GM21619 (cell line): Measurements from ENCODE around the gene DAZAP1.

ENCODE experiments used
- ATAC-seq: cut with Tn5 transposase; IDR thresholded peaks from one replicate; pipeline ENCODE4 v1.9.1; 2021; ENCODE audit not compliant: unreplicated experiment

DAZAP1 gene

DNA sequence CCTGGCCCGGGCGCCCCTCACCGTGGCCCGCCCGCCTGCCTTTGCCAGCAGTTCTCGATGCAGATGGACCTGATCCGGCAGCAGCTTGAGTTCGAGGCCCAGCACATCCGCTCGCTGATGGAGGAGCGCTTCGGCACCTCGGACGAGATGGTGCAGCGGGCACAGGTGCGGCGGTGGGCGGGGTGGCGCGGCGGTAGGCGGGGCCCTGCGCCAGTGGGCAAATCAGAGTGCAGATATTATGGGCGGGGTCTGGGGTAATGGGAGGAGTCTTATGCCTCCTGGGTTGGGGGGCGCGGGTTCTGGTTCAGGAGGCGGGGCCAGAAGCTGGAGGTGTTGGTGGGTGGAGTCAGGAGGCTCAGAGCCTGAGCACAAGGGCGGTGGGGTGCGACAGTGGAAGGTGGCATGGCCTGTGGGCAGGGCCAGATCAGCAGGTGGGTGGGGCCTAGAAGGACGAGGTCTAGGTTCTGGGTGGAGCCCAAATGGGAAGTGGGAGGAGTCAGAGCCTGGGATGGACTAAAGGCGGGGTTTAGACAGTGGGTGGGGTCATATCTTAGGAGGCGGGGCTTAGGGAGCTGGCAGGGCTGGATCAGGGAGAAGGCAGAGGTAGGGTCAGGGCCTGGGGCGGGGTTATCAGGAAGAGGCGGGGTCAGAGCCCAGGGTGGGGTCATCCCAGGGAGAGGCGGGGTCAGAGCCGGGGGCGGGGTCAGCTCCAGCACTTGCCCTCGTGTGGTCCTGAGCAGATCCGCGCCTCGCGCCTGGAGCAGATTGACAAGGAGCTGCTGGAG lies 48.1 kb downstream of the DAZAP1 start:
- ATAC-seq = no peak

DNA sequence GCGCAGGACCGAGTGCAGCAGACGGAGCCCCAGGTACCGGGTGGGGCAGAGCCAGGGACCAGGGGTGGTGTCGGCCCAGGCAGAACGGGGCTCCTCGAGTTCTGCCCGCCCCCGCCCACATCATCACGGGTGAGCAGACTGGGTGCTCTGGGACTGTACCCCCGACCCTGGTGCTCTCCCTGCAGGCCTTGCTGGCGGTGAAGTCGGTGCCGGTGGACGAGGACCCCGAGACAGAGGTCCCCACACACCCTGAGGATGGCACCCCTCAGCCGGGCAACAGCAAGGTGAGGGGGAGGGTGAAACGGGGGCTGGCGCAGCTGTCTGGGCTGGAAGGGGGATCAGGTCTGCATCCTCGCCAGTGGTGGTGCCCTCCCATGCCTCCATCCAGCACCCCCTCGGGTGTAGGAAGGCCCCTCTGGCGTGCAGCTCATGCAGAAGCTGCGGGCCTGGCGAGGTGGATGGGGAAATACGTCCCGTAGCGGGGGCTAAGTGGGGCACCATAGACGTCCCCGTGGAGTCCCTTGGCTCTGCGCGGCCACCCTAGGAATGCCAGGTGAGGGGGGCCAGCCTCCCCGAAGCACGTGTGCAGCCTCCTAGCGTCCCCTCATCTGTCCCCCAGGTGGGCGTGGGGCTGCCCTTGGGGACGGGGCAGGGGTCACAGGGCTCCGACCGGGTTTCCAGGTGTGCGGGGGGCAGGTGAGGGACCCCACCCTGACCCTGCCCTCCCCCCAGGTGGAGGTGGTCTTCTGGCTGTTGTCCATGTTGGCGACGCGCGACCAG lies 48.9 kb downstream of the DAZAP1 start:
- no peak for ATAC-seq

DNA sequence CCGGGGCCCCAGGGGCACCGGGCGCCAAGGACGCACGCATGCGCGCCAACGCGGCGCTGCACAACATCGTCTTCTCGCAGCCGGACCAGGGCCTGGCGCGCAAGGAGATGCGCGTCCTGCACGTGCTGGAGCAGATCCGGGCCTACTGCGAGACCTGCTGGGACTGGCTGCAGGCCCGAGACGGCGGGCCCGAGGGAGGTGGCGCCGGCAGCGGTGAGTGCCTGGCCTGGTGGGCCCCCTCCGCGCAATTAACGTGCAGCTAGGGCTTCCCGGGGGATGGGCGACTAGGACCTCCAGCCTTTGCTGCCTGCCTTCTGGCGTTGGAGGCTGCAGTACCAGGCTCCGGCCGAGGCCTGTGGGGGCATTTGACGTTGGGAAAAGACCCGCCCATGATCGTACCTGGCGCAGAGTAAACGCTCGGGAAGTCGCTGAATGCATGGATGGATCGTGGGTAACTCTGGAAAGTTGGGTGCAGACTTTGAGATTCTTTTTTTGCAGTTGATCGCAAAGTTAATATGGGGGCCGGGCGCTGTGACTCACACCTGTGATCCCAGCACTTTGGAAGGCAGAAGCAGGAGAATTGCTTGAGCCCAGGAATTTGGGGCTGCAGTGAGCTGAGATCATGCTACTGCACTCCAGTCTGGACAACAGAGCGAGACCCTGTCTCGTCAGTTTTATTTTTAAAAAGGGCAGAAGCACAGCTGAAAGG lies 49.8 kb downstream of the DAZAP1 start:
- ATAC-seq = no peak

DNA sequence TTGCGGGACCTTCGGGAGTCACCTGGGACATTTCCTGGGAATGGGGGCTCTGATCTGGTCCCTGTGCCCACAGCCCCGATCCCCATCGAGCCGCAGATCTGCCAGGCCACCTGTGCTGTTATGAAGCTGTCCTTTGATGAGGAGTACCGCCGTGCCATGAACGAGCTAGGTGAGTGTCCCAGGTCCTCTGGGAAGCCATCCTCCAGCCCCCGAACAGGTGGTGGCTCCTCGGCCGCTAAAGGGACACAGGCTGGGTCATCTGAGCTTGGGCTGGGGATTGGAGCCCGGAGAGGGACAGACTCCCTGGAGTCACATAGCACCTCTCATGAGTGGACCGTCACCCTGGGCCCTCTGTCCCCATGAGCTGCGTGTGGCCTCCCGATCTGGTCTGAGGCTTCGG lies 50.5 kb downstream of the DAZAP1 start:
- ATAC-seq = no peak

DNA sequence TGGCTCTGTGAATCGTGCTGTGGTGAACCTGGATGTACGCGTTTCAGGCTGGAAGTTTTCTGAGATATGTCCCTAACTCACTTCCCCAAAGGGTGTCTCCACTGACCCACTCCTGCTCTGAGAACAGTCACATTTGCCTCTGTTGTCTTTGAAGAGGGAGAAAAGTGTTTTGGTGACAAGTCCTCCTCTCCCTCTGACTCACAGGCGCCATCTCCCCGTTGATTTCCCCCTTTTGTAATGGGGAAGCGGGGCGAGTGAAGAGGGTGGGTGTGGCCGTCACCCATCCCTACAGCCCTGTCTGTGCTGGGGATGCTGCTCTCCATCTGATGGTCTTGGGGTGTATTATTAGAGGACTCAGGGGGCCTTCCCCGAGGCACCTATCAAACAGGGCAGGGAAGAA lies 52.1 kb downstream of the DAZAP1 start:
- ATAC-seq = no peak

DNA sequence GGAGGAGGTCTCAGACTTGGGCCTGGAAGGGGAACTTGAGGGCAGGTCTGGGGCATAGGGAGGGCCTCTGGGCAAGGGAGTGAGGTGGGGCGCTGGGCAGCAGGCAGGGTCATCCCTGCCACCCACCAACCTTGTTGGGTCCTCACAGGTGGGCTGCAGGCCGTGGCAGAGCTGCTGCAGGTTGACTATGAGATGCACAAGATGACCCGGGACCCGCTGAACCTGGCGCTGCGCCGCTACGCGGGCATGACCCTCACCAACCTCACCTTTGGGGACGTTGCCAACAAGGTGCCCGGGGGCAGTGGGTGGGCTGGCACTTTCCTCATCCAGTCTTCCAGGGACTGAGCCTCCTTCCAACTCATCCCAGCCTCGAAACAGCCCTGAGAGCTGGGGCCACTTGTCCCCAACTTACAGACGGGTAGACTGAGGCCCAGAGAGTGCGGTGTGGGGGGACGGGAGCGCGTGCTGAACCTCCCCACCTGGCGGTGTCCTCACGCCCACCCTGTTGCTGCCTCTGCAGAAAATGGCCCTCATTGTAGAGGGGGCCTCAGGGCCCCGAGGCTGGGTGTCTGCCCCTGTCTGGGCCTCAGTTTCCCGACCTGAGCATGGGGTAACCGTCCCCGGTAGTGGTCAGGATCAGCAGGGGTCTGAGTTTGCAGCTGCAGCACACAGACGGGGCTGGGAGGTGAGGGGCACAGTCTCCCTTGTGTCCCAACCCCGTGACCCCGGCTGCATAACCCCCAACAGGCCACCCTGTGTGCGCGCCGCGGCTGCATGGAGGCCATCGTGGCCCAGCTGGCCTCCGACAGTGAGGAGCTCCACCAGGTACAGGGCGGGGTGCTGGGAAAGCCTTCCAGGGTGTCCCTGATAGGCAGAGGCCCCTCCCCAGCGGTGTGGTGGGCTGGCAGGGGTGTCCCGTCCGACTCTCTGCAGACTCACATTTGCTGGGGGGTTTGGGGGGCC lies 52.9 kb downstream of the DAZAP1 start:
- ATAC-seq = no peak

DNA sequence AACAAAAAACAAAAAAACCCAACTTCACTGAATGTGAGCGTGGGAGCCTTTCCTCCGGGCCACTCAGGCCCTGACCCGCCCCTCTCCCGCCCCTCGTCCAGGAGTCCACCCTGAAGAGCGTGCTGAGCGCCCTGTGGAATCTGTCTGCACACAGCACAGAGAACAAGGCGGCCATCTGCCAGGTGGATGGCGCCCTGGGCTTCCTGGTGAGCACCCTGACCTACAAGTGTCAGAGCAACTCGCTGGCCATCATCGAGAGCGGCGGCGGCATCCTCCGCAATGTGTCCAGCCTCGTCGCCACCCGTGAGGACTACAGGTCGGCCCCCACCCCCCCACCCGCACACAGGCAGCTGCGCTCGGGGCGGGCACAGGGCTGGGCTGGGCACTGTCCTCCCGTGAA lies 54.5 kb downstream of the DAZAP1 start:
- ATAC-seq = no peak

DNA sequence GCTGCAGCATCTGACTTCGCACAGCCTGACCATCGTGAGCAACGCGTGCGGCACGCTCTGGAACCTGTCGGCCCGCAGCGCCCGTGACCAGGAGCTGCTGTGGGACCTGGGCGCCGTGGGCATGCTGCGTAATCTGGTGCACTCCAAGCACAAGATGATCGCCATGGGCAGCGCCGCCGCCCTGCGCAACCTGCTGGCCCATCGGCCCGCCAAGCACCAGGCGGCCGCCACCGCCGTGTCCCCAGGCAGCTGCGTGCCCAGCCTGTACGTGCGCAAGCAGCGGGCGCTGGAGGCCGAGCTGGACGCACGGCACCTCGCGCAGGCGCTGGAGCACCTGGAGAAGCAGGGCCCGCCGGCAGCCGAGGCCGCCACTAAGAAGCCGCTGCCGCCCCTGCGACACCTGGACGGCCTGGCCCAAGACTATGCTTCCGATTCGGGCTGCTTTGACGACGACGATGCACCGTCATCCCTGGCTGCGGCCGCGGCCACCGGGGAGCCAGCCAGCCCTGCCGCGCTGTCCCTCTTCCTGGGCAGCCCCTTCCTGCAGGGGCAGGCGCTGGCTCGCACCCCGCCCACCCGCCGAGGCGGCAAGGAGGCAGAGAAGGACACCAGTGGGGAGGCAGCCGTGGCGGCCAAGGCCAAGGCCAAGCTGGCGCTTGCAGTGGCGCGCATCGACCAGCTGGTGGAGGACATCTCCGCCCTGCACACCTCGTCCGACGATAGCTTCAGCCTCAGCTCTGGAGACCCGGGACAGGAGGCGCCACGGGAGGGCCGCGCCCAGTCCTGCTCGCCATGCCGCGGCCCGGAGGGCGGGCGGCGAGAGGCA lies 58.0 kb downstream of the DAZAP1 start:
- ATAC-seq = no peak

DNA sequence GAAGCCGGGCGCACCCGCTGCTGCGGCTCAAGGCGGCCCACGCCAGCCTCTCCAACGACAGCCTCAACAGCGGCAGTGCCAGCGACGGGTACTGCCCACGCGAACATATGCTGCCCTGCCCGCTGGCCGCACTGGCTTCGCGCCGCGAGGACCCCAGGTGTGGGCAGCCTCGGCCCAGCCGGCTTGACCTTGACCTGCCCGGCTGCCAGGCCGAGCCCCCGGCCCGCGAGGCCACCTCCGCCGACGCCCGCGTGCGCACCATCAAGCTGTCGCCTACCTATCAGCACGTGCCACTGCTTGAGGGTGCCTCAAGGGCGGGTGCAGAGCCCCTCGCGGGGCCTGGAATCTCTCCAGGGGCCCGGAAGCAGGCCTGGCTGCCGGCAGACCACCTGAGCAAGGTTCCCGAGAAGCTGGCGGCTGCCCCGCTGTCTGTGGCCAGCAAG lies 58.7 kb downstream of the DAZAP1 start:
- ATAC-seq = no peak

DNA sequence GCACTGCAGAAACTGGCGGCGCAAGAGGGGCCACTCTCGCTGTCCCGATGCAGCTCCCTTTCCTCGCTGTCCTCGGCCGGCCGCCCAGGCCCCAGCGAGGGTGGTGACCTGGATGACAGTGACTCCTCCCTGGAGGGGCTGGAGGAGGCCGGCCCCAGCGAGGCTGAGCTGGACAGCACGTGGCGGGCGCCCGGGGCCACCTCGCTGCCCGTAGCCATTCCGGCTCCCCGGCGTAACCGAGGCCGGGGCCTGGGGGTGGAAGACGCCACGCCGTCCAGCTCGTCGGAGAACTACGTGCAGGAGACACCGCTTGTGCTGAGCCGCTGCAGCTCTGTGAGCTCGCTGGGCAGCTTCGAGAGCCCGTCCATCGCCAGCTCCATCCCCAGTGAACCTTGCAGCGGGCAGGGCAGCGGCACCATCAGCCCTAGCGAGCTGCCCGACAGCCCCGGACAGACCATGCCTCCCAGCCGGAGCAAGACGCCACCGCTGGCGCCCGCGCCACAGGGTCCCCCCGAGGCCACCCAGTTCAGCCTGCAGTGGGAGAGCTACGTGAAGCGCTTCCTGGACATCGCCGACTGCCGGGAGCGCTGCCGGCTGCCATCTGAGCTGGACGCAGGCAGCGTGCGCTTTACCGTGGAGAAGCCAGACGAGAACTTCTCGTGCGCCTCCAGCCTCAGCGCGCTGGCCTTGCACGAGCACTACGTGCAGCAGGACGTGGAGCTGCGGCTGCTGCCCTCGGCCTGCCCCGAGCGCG lies 59.3 kb downstream of the DAZAP1 start:
- no peak for ATAC-seq

DNA sequence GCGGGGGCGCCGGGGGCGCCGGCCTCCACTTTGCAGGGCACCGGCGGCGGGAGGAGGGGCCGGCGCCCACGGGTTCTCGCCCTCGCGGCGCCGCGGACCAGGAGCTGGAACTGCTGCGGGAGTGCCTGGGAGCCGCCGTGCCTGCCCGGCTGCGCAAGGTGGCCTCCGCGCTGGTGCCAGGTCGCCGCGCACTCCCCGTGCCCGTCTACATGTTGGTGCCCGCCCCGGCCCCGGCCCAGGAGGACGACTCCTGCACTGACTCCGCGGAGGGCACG lies 59.8 kb downstream of the DAZAP1 start:
- ATAC-seq = no peak

DNA sequence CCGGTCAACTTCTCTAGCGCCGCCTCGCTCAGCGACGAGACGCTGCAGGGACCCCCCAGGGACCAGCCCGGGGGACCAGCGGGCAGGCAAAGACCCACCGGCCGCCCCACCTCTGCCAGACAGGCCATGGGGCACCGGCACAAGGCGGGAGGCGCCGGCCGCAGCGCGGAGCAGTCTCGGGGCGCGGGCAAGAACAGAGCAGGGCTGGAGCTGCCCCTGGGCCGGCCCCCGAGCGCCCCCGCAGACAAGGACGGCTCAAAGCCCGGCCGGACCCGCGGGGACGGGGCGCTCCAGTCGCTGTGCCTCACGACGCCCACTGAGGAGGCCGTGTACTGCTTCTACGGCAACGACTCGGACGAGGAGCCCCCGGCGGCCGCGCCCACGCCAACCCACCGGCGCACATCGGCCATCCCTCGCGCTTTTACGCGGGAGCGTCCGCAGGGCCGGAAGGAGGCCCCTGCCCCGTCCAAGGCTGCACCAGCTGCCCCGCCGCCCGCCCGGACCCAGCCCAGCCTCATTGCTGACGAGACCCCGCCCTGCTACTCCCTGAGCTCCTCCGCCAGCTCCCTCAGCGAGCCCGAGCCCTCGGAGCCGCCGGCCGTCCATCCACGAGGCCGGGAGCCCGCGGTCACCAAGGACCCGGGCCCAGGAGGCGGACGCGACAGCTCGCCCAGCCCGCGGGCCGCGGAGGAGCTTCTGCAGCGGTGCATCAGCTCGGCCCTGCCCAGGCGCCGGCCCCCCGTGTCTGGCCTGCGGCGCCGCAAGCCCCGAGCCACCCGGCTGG lies 60.3 kb downstream of the DAZAP1 start:
- no peak for ATAC-seq

DNA sequence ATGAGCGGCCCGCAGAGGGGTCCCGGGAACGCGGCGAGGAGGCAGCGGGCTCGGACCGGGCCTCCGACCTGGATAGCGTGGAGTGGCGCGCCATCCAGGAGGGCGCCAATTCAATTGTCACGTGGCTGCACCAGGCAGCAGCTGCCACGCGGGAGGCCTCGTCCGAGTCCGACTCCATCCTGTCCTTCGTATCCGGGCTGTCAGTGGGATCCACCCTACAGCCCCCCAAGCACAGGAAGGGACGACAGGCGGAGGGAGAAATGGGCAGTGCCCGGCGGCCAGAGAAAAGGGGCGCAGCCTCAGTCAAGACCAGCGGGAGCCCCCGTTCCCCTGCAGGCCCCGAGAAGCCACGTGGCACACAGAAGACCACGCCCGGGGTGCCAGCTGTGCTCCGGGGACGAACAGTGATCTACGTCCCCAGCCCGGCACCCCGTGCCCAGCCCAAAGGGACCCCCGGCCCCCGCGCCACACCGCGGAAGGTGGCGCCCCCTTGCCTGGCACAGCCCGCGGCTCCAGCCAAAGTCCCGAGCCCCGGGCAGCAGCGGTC lies 61.0 kb downstream of the DAZAP1 start:
- ATAC-seq = no peak

DNA sequence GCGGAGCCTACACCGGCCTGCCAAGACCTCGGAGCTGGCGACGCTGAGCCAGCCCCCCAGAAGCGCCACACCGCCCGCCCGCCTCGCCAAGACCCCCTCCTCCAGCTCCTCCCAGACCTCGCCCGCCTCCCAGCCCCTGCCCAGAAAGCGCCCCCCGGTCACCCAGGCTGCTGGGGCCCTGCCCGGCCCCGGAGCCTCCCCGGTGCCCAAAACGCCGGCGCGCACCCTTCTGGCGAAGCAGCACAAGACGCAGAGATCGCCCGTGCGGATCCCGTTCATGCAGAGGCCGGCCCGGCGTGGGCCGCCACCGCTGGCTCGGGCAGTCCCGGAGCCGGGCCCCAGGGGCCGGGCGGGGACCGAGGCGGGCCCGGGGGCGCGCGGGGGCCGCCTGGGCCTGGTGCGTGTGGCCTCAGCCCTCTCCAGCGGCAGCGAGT lies 61.5 kb downstream of the DAZAP1 start:
- no peak for ATAC-seq

DNA sequence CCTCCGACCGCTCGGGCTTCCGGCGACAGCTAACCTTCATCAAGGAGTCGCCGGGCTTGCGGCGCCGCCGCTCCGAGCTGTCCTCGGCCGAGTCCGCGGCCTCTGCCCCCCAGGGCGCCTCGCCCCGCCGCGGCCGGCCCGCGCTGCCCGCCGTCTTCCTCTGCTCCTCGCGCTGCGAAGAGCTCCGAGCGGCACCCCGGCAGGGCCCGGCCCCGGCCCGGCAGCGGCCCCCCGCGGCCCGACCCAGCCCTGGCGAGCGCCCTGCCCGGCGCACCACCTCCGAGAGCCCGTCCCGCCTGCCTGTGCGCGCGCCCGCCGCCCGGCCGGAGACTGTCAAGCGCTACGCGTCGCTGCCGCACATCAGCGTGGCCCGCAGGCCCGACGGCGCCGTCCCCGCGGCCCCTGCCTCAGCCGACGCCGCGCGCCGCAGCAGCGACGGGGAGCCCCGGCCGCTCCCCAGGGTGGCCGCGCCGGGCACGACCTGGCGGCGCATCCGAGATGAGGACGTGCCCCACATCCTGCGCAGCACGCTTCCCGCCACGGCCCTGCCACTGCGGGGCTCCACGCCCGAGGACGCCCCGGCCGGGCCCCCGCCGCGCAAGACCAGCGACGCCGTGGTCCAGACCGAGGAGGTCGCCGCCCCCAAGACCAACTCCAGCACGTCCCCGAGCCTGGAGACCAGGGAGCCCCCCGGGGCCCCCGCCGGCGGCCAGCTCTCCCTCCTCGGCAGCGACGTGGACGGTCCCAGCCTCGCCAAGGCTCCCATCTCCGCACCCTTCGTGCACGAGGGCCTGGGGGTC lies 62.1 kb downstream of the DAZAP1 start:
- no peak for ATAC-seq

DNA sequence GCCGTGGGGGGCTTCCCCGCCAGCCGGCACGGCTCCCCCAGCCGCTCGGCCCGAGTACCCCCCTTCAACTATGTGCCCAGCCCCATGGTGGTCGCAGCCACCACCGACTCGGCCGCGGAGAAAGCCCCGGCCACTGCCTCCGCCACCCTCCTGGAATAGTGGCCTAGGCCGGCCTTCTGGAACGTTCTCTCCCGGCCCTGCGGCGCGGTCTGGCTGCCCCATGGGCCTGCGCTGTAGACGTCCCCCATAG lies 62.6 kb downstream of the DAZAP1 start:
- no peak for ATAC-seq

DNA sequence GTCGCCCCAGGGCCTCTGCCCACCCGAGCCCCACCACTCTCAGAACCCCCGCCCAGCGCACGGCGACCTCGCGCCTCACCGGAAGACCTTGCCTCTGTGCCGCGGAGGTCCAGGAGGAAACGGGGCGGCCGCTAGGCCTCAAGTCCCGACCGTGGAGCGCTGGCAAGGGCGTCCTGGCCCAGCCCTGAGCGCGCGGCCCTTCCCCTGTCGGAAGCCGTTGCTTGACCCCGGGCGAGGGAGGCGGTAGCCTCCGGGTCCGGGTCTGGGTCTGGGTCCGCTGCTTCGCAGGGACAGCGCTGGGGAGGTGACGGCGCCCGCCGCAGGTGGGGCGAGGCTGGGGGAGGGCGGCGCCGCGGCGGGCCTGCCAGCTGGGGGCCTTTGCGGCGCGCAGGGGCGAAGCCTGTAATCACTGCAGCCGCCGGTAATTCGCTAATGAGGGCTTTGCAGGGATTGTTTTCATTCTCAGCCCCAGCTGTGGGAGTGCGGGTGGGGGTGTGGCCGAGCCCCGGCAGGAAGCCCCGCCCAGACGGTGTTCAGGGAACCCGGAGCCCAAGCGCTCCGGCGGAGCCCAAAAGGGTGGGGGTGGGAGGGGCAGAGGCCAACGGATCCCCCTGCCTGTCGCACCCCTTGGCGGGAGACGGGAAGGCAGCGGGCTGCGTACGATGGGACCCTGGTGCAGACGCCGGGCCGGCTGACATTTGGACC lies 63.1 kb downstream of the DAZAP1 start:
- ATAC-seq = no peak
